ENCODE data around the gene ADAMTSL1.

- TF ChIP-seq TCF7 (CRISPR knock-in tag; IDR thresholded peaks at IDR 0.05; ENCODE audit: low read depth), result no peak
- TF ChIP-seq TP53 (CRISPR knock-in tag; IDR thresholded peaks at IDR 0.05), result no peak
- no peak for TF ChIP-seq ZNF532 (CRISPR knock-in tag; IDR thresholded peaks at IDR 0.05; ENCODE audit: borderline replicate concordance)
- no peak for TF ChIP-seq CTCF (IDR thresholded peaks at IDR 0.05)
- no peak for TF ChIP-seq NFE2L1 (CRISPR knock-in tag; IDR thresholded peaks at IDR 0.05)
- no peak for TF ChIP-seq FOXJ3 (CRISPR knock-in tag; IDR thresholded peaks at IDR 0.05; ENCODE audit: borderline replicate concordance)
- no peak for TF ChIP-seq CREB1 (CRISPR knock-in tag; IDR thresholded peaks at IDR 0.05)
- TF ChIP-seq HMGXB4 (CRISPR knock-in tag; IDR thresholded peaks at IDR 0.05), result no peak
- no peak for TF ChIP-seq USF2 (CRISPR knock-in tag; IDR thresholded peaks at IDR 0.05)
- TF ChIP-seq NR3C1 (CRISPR knock-in tag; conservative IDR thresholded peaks at IDR 0.05; ENCODE audit: low read depth), result no peak
- TF ChIP-seq PRRX2 (CRISPR knock-in tag; IDR thresholded peaks at IDR 0.05), result no peak
- TF ChIP-seq ZNF671 (CRISPR knock-in tag; IDR thresholded peaks at IDR 0.05), result no peak
- no peak for TF ChIP-seq SMAD3 (CRISPR knock-in tag; IDR thresholded peaks at IDR 0.05; ENCODE audit: borderline replicate concordance)
- no peak for TF ChIP-seq MLX (CRISPR knock-in tag; IDR thresholded peaks at IDR 0.05)
These were observed 231.9 kb downstream of the ADAMTSL1 start for GRCh38 chr9:18705796-18706392.
